Inflammatory macrophage treated with lipopolysaccharide for 1 hour (primary cell): ENCODE data around the gene DTNBP1.

Experiments used
- DNase-seq, 2 donors: peaks; one replicate each; pipeline ENCODE4 v3.0.0-alpha.2; 2020 to 2022

The DTNBP1 gene

GRCh38 chr6:15588971-15589634 is 73.7 kb downstream of the DTNBP1 start:
- no peak for DNase-seq

DNA sequence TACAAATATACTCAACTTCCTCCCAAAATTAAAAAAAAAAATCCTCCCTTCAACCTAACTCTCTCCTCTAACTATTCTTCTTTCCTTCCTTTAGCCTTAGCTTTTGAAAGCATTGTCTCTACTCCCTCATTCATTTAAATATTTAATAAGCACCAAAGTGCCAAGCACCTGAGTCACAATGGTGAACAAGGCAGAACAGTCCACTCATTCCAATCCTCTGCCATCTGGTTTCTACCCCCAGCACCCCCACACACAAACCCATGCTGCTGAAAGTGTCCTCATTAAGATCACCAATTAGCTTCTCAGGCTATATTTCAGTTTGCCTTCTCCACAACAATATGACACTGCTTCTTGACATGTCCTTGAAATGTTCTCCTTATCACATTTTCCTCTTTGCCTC is 76.3 kb downstream of the DTNBP1 start:
- no peak for DNase-seq

DNA sequence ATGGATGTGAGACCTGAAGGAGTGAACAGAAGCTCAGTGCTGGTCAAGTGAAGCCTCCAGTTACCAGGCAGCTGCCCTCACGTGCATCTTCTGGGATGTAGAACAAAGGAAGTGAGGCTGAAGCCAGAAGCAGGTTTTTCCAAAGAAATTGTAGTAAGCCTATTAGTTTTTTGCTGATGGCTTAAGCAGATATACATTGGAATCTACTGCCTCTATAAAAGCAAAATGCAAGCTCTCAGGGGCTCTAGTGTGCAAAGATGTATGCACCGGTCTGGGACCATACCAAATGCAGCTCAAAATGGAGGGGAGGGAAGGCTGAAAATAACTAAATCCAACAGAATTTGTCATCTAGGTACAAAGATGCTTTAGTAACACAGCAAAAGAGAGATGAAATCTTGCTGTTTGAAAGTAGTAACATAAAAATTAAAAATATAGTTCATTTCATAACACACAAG is 77.0 kb downstream of the DTNBP1 start:
- no peak for DNase-seq

DNA sequence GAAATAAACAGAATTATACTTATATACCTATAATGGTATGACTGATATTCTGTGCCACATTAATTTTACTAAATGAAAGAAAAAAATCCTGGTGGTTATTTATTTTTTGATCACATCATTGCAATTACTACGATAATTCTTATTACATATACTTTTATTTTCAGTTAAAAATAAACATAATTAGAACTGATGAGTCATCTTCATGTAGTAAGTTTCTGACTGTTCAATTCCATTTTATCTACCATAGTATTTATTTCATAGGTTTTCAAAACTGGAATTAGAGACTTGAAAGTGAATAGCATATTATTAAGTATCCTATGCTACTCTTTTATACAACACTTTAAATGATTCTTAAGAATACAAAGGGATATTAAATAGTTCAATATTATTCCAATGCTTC is 80.3 kb downstream of the DTNBP1 start:
- DNase-seq, result no peak

DNA sequence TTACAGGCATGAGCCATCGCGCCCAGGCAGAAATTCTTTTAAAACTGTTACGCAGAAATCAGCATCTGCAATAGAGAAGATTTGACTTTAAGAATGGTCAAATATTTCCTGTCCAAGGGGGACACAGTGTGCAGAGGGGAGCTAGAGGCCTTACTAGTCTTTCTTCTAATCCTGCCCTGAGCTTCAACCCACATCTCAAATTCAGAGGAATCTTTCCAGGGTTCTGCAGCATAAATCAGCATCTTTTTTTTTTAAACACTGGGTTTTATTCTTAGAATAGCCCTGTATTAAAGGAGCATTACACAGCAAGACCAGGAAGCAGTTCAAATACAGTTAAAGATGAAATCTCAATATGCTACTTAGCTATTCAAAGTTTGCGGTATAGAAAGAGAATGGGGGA is 81.1 kb downstream of the DTNBP1 start:
- DNase-seq, result no peak

GRCh38 chr6:15580326-15580725 is 82.5 kb downstream of the DTNBP1 start:
- peak; percentile 76 to 87 for DNase-seq

DNA sequence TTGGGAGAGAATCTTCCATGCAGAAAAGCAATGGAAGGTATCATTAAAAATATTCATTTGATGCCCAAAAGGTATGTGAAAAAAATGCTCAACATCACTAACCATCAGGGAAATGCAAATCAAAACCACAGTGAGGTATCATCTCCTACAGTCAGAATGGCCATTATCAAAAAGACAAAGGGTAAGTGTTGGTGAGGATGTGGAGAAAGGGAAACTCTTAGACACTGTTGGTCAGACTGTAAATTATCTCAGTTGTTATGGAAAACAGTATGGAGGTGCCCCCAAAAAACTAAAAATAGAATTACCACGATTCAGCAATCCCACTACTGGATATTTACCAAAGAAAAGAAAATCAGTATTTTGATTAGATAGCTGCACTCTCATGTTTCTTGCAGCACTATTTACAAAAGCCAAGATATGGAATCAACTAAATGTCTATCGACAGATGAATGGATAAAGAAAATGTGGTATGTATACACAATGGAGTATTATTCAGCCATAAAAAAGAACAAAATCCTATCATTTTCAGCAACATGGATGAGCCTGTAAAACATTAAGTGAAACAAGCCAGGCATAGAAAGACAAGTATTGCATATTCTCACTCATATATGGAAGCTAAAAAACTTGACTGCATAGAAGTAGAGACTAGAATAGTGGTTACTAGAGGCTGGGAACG is 84.0 kb downstream of the DTNBP1 start:
- DNase-seq, result no peak

GRCh38 chr6:15577550-15578171 is 85.2 kb downstream of the DTNBP1 start:
- DNase-seq, result no peak

GRCh38 chr6:15577106-15577505 is 85.7 kb downstream of the DTNBP1 start:
- no peak for DNase-seq

DNA sequence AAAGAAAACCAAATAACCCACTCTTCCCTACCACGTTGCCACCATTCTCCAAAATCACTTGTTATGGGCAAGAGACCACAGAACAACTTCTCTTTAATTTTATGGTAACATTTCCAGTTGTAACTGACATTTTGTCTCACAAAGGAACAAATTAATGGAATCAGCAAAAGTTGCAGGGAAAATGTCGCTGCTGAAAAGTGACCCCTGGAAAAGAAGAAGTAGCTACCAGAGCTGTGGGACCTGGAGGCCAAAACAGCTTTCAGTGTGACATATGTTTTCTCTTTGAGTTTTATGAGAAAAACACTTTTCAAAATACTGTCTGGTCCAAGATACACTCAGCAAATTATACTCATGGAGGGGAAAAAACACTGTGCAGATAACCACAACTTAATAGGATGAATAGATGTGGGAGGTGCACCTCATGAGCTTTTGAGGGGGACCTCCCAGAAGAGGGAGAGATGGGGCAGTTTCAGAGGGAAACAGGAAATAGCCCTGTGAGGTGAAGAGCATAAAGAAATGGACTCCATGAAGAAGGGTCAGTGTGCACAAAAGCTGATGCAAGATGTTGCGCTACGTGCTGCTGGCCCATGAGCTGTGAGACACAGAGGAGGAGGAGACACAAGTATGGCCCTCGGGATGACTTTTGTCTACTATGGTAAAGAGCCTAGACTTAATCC is 87.3 kb downstream of the DTNBP1 start:
- peak in 1 of 2 donors; percentile 34 for DNase-seq

GRCh38 chr6:15574486-15574885 is 88.3 kb downstream of the DTNBP1 start:
- DNase-seq, result no peak

DNA sequence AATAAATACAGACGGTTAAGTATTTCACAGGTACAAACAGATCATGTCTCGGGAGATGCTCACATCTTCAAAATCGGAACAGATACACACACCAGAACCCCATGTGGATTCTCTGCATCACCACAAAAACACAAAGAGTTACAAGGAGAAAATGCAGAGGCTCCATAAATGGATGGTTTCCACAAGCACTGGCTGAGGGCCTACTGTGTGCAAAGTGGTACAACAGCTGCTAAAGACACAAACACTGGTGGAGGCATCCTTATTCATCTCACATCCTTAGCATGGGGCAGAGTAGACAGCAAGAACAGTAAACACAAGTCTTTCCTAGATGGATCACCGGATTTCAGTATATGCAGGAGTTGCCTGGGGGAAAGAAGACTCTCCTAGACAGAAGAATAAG is 88.8 kb downstream of the DTNBP1 start:
- DNase-seq, result no peak

DNA sequence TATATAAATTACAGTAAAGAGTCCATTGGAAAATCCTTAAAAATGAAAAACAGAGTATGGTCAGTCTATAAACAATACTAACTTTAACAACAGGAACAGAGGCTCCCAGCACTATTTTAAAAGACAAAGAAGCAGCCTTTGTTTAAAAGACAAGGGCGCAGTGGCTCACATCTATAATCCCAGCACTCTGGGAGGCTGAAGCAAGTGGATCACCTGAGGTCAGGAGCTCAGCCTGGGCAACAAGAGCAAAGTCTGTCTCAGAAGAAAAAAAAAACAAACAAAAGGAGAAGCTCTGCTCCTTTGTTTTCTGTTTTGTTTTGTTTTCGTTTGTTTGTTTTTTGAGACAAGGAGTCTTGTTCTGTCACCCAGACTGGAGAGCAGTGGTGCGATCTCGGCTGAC is 89.4 kb downstream of the DTNBP1 start:
- DNase-seq, result no peak

GRCh38 chr6:15572296-15573016 is 90.4 kb downstream of the DTNBP1 start:
- DNase-seq, result no peak

- no peak for DNase-seq
These were observed 92.7 kb downstream of the DTNBP1 start for GRCh38 chr6:15570171-15570570.

GRCh38 chr6:15569035-15569995 is 93.5 kb downstream of the DTNBP1 start:
- no peak for DNase-seq

- peak in 1 of 2 donors; percentile 28 for DNase-seq
These were observed 99.9 kb downstream of the DTNBP1 start for GRCh38 chr6:15562977-15563376.

DNA sequence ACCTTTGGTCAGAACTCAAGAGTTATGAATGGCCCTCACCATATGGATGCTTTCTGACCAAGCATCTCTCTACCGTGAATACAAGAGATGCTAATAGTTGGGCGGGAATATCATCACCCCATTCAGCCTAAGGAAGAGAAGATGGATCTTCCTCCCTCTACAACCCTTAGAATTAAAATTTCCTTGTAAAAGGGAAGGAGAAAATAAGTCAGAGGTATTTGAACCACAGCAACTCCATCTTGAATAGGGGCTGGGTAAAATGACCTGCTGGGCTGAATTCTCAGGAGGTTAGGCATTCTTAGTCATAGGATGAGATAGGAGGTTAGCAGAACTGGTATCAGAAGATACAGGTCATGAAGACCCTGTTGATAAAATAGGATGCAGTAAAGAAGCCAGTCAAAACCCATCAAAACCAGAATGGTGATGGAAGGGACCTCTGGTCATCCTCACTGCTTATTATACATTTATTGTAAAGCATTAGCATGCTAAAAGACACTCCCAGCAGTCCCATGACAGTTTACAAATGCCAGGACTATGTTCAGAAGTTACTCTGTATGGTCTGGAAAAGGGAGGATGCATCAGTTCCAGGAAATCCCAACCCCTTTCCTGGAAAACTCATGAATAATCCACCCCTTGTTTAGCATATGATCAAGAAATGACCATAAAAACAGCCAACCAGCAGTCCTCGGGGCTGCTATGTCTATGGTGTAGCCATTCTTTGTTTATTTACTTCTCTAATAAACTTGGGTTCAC is 101.2 kb downstream of the DTNBP1 start:
- DNase-seq, result no peak

DNA sequence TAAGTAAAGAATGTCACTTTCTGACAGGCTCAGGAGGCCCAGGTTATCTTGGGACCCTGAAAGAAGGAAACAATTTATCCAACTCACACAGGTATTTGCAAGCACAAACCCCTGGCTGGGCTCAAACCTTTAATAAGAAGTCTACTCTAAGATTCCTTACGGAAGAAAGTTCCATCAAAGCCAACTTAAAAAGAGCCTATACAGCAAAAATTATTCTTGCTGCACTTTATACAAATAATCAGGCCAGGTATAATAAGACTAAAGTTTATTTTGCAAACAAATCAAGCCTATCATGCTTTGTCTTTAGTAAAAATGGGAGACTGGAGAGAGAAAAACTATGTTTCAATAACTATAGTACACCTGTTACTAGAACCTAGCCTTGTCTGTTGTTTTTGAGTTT is 102.1 kb downstream of the DTNBP1 start:
- no peak for DNase-seq

- no peak for DNase-seq
These were observed 105.7 kb downstream of the DTNBP1 start for GRCh38 chr6:15557174-15557573.

GRCh38 chr6:15556711-15557110 is 106.1 kb downstream of the DTNBP1 start:
- no peak for DNase-seq
